Hematopoietic multipotent progenitor cell (in vitro differentiated cells): ENCODE results near the gene PLA2G4D. TPM values are rescaled to one million over a fixed set of nuclear protein-coding genes. Genes with fewer than 3 reads are reported as not detected.

Source experiments
- DNase-seq, 3 donors: peaks; one replicate each; pipeline ENCODE4 v3.0.0-alpha.2; 2011 to 2015; ENCODE audit warnings: low read depth in 2 of 3, low spot score in 2 of 3
- total RNA-seq: library from RNA; depleted of rRNA; stranded (reverse); fragments of >200 nt; gene quantifications from one replicate; pipeline ENCODE4 v1.2.3, GENCODE V29; 2012

PLA2G4D gene
- not detected for total RNA-seq

GRCh38 chr15:42094512-42094963 is at the start of gene PLA2G4D:
PLA2G4D (minus strand) TSS chr15:42094562; CDS start chr15:42094459, 103 bp downstream.
- no peak for DNase-seq

- DNase-seq: no peak
Observed at GRCh38 chr15:42143356-42143755, 49.0 kb upstream of the PLA2G4D start.

GRCh38 chr15:42141795-42142667 is 47.7 kb upstream of the PLA2G4D start:
- DNase-seq: no peak

GRCh38 chr15:42141246-42141645 is 46.9 kb upstream of the PLA2G4D start:
- no peak for DNase-seq

- no peak for DNase-seq
Observed at GRCh38 chr15:42140383-42141070, 46.2 kb upstream of the PLA2G4D start.

- DNase-seq: no peak
Observed at GRCh38 chr15:42139596-42139995, 45.2 kb upstream of the PLA2G4D start.

GRCh38 chr15:42138968-42139386 is 44.6 kb upstream of the PLA2G4D start:
- no peak for DNase-seq

- DNase-seq: no peak
Observed at GRCh38 chr15:42138411-42138810, 44.0 kb upstream of the PLA2G4D start.

- peak in 2 of 3 donors; percentile 40 to 70 for DNase-seq
Observed at GRCh38 chr15:42137461-42138261, 43.3 kb upstream of the PLA2G4D start.

GRCh38 chr15:42136513-42136912 is 42.2 kb upstream of the PLA2G4D start:
- no peak for DNase-seq

GRCh38 chr15:42135351-42135750 is 41.0 kb upstream of the PLA2G4D start:
- no peak for DNase-seq

- no peak for DNase-seq
Observed at GRCh38 chr15:42134617-42135245, 40.4 kb upstream of the PLA2G4D start.

- DNase-seq: peak in 2 of 3 donors; percentile 55 to 79
Observed at GRCh38 chr15:42133886-42134502, 39.6 kb upstream of the PLA2G4D start.

GRCh38 chr15:42133356-42133755 is 39.0 kb upstream of the PLA2G4D start:
- no peak for DNase-seq

GRCh38 chr15:42131826-42132806 is 37.8 kb upstream of the PLA2G4D start:
- DNase-seq: no peak

GRCh38 chr15:42131006-42131405 is 36.6 kb upstream of the PLA2G4D start:
- DNase-seq: no peak

GRCh38 chr15:42130246-42130986 is 36.1 kb upstream of the PLA2G4D start:
- DNase-seq: no peak

- no peak for DNase-seq
Observed at GRCh38 chr15:42129364-42129763, 35.0 kb upstream of the PLA2G4D start.
